ENCODE results near the gene GLTP.

The GLTP gene

GRCh38 chr12:109824731-109825130 is 55.6 kb downstream of the GLTP start:
- no peak overlapping the region for H3K4me3 ChIP-seq (ENCODE audit: low read depth, low read length)

DNA sequence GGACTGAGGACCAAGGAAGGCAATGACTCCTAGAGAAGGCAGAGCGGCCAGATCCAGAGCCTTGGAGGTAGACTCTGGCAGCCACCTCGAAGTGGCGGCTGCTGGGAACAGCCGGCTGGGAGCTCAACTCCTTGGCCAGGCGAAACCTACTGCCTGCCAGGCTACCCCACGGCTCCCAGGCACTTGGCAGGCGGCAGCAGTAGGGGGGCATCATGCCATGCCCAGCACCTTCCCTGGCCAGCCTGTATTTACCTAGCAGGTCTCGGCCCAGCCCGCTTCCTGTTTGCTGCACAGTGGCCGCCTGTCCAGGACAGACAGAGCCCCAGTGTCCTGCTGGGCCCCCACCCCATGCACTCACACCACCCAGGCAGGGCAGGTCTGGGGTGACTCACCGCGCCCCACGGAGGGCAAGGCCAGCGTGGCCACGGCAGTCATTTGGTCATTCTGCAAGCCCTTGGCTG is 57.4 kb downstream of the GLTP start:
- H3K4me3 ChIP-seq (ENCODE audit: low read depth, low read length): no peak overlapping the region

DNA sequence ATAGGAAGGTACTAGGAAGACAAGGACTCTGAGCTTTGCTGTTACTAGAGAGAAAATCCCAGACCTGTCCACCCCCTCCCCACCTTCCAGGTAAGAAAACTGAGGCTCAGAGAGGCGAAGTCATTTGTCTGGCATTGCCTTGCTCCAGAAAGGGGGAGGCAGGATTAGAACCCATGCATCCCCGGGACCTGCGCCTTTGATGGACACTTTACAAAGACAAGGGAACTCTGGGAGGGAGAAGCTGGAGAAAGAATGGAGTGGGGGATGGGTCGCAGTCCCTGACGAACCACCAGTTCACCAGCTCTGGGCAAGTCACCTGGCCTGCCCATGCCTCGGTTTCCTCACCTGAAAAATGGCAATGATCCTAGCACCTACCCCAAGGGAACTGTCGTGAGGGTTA is 57.9 kb downstream of the GLTP start:
- no peak overlapping the region for H3K4me3 ChIP-seq (ENCODE audit: low read depth, low read length)

DNA sequence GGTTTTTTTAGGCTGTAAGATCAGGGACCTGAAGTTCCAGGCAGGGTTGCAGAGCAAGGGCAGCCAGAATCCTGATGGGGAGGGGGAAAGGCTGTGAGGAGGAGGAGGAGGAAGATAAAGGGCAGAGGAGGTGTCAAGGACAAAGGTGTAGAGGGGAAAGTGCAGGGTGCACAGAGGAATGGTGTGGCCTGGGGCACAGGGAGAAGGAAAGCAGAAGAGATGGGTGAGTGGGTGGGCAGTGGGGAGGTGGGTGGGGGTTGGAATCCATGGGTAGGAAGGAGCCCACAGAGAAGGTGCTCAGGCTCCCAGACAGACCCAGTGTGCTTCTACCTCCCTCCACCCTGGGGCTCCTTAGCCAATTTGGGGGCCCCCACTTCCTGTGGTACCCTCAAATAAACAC is 58.4 kb downstream of the GLTP start:
- H3K4me3 ChIP-seq (ENCODE audit: low read depth, low read length): no peak overlapping the region

DNA sequence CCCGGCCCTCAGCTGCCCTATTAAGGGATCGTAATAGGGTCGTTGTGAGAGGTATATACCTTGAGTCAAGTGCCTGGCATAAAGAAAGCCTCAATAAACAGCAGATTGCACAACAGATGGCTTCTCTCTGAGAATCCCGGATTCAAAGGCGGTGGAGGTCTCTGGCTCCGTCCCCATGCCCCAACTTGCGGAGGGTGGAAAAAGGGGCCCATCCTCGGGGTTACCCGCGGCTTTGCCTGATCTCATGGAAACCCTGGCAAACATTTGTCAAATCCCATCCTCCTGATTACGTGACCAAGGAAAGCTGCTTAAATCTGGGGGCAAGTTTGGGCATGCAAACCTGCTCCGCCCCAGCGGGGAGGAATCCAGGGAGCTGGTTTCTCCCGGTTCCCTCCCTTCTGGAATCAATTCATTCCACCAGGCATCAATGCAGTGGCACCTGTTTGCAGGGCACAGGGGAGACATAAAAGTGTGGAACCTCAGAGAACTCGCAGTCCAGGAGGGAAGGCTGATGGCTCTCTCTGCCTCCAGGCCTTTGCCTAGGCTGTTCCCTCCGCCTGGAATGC is 59.4 kb downstream of the GLTP start:
- no peak overlapping the region for H3K4me3 ChIP-seq (ENCODE audit: low read depth, low read length)

- no peak overlapping the region for H3K4me3 ChIP-seq (ENCODE audit: low read depth, low read length)
Observed at GRCh38 chr12:109818905-109819500, 61.3 kb downstream of the GLTP start.

GRCh38 chr12:109818253-109818652 is 62.1 kb downstream of the GLTP start:
- H3K4me3 ChIP-seq (ENCODE audit: low read depth, low read length): no peak overlapping the region

GRCh38 chr12:109817627-109818231 is 62.6 kb downstream of the GLTP start:
- H3K4me3 ChIP-seq (ENCODE audit: low read depth, low read length): no peak overlapping the region

DNA sequence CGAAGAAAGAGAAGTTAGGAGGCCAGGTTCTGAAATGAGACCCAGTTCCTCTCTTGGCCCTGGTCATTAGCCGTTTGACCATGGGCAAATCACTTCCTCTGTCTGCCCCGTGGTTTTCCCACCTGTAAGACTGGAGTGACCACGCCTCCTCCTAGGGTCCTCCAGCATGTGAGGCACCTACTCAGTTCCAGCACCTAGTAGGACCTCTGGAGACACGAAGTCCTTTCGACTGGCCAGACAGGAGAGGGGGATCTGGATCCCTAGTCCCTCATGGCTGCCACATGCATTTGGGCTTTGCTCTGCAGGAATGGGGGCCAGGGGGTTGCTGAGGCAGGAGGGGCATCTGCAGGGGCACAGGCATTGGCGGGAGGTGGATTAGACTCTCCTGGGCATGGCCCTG is 63.5 kb downstream of the GLTP start:
- no peak overlapping the region for H3K4me3 ChIP-seq (ENCODE audit: low read depth, low read length)

DNA sequence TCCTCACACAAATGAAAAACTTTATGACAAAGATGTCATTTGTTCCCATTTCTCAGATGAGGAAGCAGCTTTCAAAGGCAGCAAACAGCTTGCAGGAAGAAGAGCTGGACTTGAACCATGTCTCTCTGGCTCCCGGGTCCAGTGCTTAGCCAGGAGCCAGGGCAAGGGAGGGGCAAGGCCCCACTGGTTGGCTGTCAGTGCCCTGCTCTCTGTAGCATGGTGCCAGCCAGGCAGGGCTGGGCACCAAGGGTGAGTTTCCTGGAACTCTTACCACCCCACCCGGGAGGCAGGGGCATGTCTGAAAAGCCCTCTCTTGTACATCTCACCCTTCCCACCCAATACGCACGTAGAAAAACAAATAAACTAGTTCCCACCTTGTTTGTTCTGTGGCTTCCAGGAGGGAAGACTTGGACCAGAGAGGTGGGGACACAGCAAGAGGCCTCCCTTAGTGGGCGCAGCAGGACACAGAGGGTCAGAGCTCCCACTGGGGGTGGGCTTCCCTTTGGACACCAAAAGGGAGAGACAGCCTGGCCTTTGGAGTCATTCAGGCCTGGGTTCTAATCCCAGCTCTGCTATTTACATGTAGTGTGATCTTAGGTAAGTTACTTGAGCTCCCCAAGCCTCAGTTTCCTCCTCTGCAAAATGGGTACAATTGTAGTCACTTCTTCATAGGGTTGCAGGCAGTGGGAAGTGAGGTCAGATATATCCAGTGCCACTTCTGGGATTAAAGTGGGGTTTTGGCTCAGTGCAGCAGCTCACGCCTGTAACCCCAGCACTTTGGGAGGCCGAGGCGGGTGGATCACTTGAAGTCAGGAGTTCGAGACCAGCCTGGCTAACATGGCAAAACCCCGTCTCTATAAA is 64.4 kb downstream of the GLTP start:
- no peak overlapping the region for H3K4me3 ChIP-seq (ENCODE audit: low read depth, low read length)

DNA sequence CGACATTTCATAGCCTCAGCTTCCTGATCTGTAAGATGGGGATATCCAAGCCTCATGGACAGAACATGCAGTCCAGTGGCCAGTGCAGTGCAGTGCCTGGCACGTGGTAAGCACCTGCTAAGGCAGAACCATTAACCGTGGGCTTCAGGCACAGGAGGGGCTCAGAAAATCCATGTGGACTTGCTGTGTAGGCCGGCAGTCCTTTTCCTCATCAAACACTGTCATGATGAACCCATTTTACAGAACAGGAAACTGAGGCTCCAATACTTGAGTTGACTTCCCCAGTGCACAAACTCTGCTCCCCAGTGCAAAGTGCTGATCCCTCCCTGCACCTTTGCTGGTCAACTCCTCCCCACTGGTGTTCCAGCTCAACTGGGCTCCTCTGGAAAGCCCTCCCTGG is 65.1 kb downstream of the GLTP start:
- no peak overlapping the region for H3K4me3 ChIP-seq (ENCODE audit: low read depth, low read length)

GRCh38 chr12:109814600-109815150 is 65.7 kb downstream of the GLTP start:
- no peak overlapping the region for H3K4me3 ChIP-seq (ENCODE audit: low read depth, low read length)

GRCh38 chr12:109813810-109814416 is 66.4 kb downstream of the GLTP start:
- no peak overlapping the region for H3K4me3 ChIP-seq (ENCODE audit: low read depth, low read length)

DNA sequence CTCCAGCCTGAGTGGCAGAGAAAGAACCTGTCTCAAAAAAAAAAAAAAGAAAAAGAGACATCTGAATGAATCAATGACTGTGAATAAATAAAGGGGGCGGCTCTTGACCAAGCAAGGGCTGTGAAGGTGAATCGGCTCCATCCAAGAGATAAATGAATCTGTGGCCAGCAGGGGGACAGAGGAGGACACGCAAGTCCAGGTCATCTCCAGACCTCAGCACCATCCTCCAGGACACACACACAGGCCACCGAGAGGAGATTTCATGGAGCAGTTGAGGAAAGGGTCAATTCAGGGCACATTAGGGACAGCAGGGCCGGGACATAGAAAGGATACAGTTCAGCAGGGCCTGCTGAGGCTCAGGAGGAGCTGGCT is 68.7 kb downstream of the GLTP start:
- no peak overlapping the region for H3K4me3 ChIP-seq (ENCODE audit: low read depth, low read length)

DNA sequence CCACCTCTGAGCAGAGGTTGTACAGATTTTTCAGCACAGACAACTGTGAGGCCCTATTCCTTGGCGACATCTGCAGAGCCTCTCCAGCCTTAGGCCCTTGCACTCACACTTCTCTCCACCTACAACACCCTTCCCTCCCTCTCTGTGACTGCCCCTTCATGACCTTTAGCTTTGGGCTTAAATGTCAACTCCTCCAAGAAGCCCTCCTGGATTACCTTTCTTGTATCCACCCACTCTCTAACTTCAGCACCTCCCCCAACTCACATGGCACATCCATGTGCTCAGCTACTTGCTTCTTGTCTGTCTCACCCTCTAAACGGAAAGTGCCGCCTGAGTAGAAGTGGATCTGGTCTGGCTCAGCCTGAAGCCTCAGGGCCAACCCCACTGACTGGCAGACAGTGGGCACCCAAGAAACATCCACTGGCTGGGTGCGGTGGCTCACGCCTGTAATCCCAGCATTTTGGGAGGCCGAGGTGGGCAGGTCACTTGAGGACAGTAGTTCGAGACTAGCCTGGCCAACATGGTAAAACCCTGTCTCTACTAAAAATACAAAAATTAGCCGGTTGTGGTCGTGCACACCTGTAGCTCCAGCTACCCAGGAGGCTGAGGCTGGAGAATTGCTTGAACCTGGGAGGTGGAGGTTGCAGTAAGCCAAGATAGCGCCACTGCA is 69.3 kb downstream of the GLTP start:
- no peak overlapping the region for H3K4me3 ChIP-seq (ENCODE audit: low read depth, low read length)

- H3K4me3 ChIP-seq (ENCODE audit: low read depth, low read length): no peak overlapping the region
Observed at GRCh38 chr12:109808876-109809646, 71.3 kb downstream of the GLTP start.

- H3K4me3 ChIP-seq (ENCODE audit: low read depth, low read length): no peak overlapping the region
Observed at GRCh38 chr12:109807954-109808643, 72.2 kb downstream of the GLTP start.

DNA sequence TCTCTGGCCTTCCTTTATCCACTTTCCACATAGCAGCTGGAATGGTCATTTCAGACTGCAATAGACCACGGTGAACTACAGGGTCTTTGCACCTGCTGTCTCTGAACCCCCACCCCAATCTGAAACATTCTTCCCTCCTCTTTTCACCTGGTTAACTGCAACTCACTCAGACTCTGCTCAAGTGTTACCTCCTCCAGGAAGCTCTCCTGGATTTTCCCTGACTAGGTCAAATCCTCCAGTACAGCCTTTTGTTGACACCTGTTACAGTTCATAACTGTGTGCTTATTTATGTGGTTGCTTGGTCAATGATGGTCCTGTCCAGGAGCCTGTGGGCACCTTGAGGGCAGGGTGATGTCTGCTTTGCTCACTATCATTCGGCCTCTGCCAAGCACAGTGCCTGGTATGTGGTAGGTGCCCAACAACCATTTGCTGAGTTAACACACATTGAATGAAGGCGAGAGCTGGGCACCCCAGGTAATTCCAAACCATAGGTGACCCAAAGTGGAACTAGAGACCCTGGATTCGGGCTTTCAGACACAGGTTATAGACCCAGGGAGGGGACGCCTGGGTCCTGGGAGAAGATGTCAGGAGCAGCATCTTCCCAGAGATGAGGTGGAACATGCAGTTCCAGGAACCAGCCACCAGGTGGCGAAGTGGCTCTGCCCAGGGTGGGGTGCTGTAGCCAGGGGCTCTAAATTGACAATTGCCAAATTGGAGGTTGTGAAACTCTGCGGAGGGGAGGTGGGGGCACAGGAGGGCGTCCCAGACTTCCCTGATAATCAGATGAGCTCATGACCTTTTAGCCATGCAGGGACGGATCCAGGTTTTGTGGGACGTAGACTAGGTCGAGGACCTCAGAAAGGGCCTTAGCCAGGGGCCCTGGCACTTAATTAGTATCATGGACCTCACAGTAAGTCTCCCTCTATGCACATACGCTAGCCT is 75.2 kb downstream of the GLTP start:
- H3K4me3 ChIP-seq (ENCODE audit: low read depth, low read length): no peak overlapping the region
